Nephron (organoid): ENCODE measurements around the gene RPS19BP1.

ENCODE experiments used
- H3K27ac Mint-ChIP-seq, 3 experiments: 2 replicates each; pipeline ENCODE4 v1.8.0; 2020; ENCODE audit warnings: mixed read lengths in 3 of 3, mild to moderate bottlenecking in 2 of 3, moderate library complexity in 1 of 3
- H3K27me3 Mint-ChIP-seq: 2 replicates; pipeline ENCODE4 v1.8.0; 2021; ENCODE audit warnings: low read depth, mild to moderate bottlenecking, moderate library complexity, mixed read lengths
- H3K36me3 Mint-ChIP-seq: 2 replicates; pipeline ENCODE4 v1.8.0; 2020; ENCODE audit warnings: low read depth, mixed read lengths
- H3K4me1 Mint-ChIP-seq: 2 replicates; pipeline ENCODE4 v1.8.0; 2020; ENCODE audit warnings: mixed read lengths
- H3K4me3 Mint-ChIP-seq, 3 experiments: 2 replicates each; pipeline ENCODE4 v1.8.0; 2020; ENCODE audit warnings: mild to moderate bottlenecking in 3 of 3, mixed read lengths in 3 of 3, moderate library complexity in 2 of 3
- H3K9me3 Mint-ChIP-seq: 2 replicates; pipeline ENCODE4 v1.8.0; 2020; ENCODE audit warnings: mixed read lengths
- TF ChIP-seq, protein P1 (sequence below), 3 experiments: fragments of 200-600 bp; sonication (generic); IDR thresholded peaks; one replicate each; pipeline ENCODE4 v1.5.0; 2021; ENCODE audit warnings: antibody characterized with exemption in 3 of 3; ENCODE audit not compliant: unreplicated experiment in 3 of 3

Gene RPS19BP1

DNA sequence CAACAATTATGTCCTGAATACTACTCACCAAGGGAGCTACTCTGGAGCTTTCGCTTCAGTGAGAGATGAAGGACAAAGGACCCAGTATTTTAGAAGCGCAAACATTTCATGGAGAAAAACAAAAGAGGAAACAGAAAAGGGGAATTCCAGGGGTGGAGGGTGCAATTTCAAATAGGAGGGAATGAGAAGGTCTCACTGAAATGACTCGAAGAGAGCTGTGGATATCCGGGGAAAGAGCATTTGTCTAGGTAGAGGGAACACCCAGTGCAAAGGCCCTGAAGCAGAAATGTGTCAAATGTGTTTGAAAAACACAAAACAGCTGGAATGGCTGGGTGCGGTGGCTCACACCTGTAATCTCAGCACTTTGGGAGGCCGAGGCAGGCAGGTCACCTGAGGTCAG, 2.4 kb downstream of the RPS19BP1 start:
- Mint-ChIP-seq H3K9me3 (no peaks in the 10 kb centered on the region), H3K4me1 (peaks cover 62% of the 10 kb centered on the region), H3K36me3 (peaks cover 20% of the 10 kb centered on the region), H3K27ac (peak overlapping the region in 2 of 3 experiments; percentile 8 to 21), H3K4me3 (peak overlapping the region; percentile 54 to 95 (median 80)), H3K27me3 (no peaks in the 10 kb centered on the region)
- TF ChIP-seq, protein P1, sequence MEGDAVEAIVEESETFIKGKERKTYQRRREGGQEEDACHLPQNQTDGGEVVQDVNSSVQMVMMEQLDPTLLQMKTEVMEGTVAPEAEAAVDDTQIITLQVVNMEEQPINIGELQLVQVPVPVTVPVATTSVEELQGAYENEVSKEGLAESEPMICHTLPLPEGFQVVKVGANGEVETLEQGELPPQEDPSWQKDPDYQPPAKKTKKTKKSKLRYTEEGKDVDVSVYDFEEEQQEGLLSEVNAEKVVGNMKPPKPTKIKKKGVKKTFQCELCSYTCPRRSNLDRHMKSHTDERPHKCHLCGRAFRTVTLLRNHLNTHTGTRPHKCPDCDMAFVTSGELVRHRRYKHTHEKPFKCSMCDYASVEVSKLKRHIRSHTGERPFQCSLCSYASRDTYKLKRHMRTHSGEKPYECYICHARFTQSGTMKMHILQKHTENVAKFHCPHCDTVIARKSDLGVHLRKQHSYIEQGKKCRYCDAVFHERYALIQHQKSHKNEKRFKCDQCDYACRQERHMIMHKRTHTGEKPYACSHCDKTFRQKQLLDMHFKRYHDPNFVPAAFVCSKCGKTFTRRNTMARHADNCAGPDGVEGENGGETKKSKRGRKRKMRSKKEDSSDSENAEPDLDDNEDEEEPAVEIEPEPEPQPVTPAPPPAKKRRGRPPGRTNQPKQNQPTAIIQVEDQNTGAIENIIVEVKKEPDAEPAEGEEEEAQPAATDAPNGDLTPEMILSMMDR (IDR thresholded peaks at IDR 0.05; ENCODE audit: unreplicated experiment in 3 of 3): no peak

DNA sequence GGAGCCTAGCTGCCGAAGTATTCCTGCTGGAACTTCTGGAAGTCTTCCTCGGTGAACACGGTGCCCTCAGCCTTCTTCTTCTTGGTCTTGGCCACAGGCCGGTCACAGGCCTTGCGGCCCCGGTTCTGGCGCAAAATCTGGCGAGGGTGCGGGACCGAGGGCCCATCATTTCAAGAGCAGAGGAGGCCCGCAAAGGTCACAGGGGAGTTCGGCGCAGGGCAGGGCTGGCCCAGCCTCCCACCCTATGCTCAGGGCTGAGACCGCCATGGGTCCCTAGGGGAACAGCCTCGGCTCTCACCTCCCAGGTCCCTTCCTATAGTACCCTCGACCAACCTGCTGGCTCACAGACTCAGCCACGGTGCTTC, 3.1 kb downstream of the RPS19BP1 start:
- no peaks in the 10 kb centered on the region for H3K27me3 Mint-ChIP-seq
- H3K36me3 Mint-ChIP-seq: peaks cover 27% of the 10 kb centered on the region
- peak overlapping the region; percentile 54 to 95 (median 80) for H3K4me3 Mint-ChIP-seq
- peak overlapping the region in 2 of 3 experiments; percentile 8 to 74 for H3K27ac Mint-ChIP-seq
- H3K4me1 Mint-ChIP-seq: peaks cover 68% of the 10 kb centered on the region
- no peaks in the 10 kb centered on the region for H3K9me3 Mint-ChIP-seq
- TF ChIP-seq, protein P1 (IDR thresholded peaks at IDR 0.05; ENCODE audit: unreplicated experiment in 3 of 3): peak in 2 of 3 experiments; percentile 30 to 42

DNA sequence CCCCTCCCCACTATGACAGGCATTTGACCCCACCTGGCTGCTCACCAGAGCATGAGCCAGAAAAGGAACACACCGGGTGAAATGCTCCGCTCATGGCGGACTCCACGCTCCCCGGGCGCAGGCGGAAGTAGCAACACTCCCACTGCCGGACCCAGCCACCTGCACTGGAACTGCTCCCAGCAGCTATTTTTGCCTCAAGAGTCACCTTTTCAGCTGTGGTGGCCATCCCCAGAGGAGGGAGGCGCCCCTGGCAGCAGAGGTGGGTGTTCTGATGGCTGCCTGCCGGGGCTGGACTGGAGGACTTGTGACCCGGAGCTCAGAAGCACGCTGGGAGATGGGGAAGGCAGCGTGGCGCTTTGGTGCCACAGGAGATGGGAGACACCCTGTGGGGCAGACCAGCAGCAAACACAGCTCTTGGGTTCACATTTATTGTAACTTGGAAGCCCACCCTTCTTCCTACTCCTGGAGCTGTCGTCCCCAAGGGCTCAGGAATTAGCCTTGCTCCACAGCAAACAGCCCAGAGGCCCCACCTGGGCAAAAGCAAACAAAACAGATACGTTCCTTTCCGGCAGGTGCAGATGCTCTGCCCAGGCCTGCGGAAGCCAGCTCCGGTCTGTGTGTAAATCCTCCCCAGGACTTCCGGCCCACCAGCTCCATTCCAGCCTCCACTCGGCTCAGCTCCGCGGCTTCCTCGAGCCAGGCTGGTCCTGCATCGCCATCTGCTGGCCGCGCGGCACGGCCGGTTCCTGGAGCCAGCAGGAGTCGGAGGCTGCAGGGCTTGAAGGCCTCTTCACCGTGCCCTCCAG, 3.7 kb downstream of the RPS19BP1 start:
- peaks cover 32% of the 10 kb centered on the region for H3K36me3 Mint-ChIP-seq
- H3K27me3 Mint-ChIP-seq: no peaks in the 10 kb centered on the region
- peak overlapping the region; percentile 48 to 54 (median 54) for H3K4me3 Mint-ChIP-seq
- peaks cover 72% of the 10 kb centered on the region for H3K4me1 Mint-ChIP-seq
- no peaks in the 10 kb centered on the region for H3K9me3 Mint-ChIP-seq
- H3K27ac Mint-ChIP-seq: peak overlapping the region in 2 of 3 experiments; percentile 68 to 75
- TF ChIP-seq, protein P1 (IDR thresholded peaks at IDR 0.05; ENCODE audit: unreplicated experiment in 3 of 3): peak; percentile 89 to 97 (median 91)

DNA sequence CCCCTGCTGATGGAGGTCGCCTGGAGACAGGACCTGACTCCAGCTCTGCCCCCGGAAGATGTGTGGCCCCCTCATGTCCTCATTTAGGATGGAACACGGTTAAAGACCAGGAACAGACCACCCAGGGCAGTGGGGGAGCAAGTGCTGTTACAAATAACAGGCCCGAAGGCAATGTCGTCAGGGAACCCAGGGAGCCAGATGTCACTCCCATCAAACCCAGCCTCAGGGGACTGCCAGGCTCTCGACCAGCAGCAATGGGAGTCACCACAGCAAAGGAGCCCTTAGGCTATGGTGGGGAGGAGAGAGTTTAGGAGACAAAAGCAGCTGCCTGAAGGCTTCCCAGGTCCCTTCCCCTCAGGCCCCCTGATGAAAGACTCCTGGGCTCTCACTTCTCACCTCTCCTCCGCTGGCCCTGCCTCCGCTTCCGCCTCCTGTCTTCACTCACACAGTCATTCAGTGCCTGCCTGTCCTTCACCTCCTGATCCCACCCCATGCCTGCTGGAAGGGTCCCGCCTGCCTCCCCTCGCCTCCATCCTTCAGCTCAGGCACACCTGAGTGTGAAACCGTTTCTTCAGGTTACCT, 4.4 kb downstream of the RPS19BP1 start:
- Mint-ChIP-seq H3K9me3 (no peaks in the 10 kb centered on the region), H3K4me3 (peak overlapping the region; percentile 29 to 38 (median 32)), H3K36me3 (peaks cover 36% of the 10 kb centered on the region), H3K4me1 (peaks cover 76% of the 10 kb centered on the region), H3K27ac (peak overlapping the region; percentile 27 to 75 (median 68)), H3K27me3 (no peaks in the 10 kb centered on the region)
- TF ChIP-seq, protein P1 (IDR thresholded peaks at IDR 0.05; ENCODE audit: unreplicated experiment in 3 of 3): no peak

GRCh38 chr22:39527481-39527961, 5.0 kb downstream of the RPS19BP1 start:
- Mint-ChIP-seq H3K4me3 (peak overlapping the region in 2 of 3 experiments; percentile 29 to 32), H3K4me1 (peaks cover 79% of the 10 kb centered on the region), H3K27ac (peak overlapping the region; percentile 27 to 75 (median 68)), H3K9me3 (no peaks in the 10 kb centered on the region), H3K27me3 (peaks cover 3% of the 10 kb centered on the region), H3K36me3 (peaks cover 43% of the 10 kb centered on the region)
- TF ChIP-seq, protein P1 (IDR thresholded peaks at IDR 0.05; ENCODE audit: unreplicated experiment in 3 of 3): no peak
